ENCODE data around the gene KRT84. TPM values are rescaled to one million over a fixed set of nuclear protein-coding genes. Genes with fewer than 3 reads are reported as not detected.

The KRT84 gene
- total RNA-seq, 4 donors from 2014 or later = not detected

GRCh38 chr12:52394836-52395405, 9.5 kb upstream of the KRT84 start:
- WGBS, 2 donors = 78 to 88% methylated on average over 7 to 12 of the region's 13 CpGs
- Histone ChIP-seq H3K4me3 (replicated peaks in 1 of 3) (no peak overlapping the region), H3K27me3 (no peaks in the 10 kb centered on the region), H3K9me3 (no peaks in the 10 kb centered on the region), H3K27ac (no peak overlapping the region), H3K4me1 (peaks cover 0 to 6% of the 10 kb centered on the region in 2 donors), H3K36me3 (no peaks in the 10 kb centered on the region)
- intact Hi-C loops (cut with DNase I) = no loop called here
- TF ChIP-seq POLR2A (IDR thresholded peaks at IDR 0.05) = no peak
- TF ChIP-seq CTCF (IDR thresholded peaks at IDR 0.05) = no peak
- DNase-seq = no peak

GRCh38 chr12:52392465-52393007, 7.1 kb upstream of the KRT84 start:
- DNase-seq = no peak
- 97% methylated on average over 7 of the region's 7 CpGs for WGBS, 2 donors
- Histone ChIP-seq H3K4me1 (peaks cover 0 to 6% of the 10 kb centered on the region in 2 donors), H3K4me3 (replicated peaks in 1 of 3) (no peak overlapping the region), H3K27me3 (no peaks in the 10 kb centered on the region), H3K36me3 (no peaks in the 10 kb centered on the region), H3K9me3 (no peaks in the 10 kb centered on the region), H3K27ac (no peak overlapping the region)
- intact Hi-C loops (cut with DNase I) = no loop called here
- no peak for TF ChIP-seq CTCF (IDR thresholded peaks at IDR 0.05)

- Histone ChIP-seq H3K27me3 (no peaks in the 10 kb centered on the region), H3K9me3 (no peaks in the 10 kb centered on the region), H3K4me1 (peaks cover 0 to 6% of the 10 kb centered on the region in 2 donors), H3K36me3 (no peaks in the 10 kb centered on the region), H3K4me3 (replicated peaks in 1 of 3) (no peak overlapping the region), H3K27ac (no peak overlapping the region)
- intact Hi-C loops (cut with DNase I) = no loop called here
- peak; percentile 79 to 88 for DNase-seq
- 0 to 22% methylated on average over 1 to 3 of the region's 4 CpGs for WGBS, 2 donors
- no peak for TF ChIP-seq POLR2A (IDR thresholded peaks at IDR 0.05)
Observed at GRCh38 chr12:52391618-52392002, 6.2 kb upstream of the KRT84 start.

GRCh38 chr12:52390739-52391617, 5.5 kb upstream of the KRT84 start:
- peaks cover 0 to 6% of the 10 kb centered on the region in 2 donors for H3K4me1 ChIP-seq
- no peak overlapping the region for H3K27ac ChIP-seq
- intact Hi-C loops (cut with DNase I) = no loop called here
- no peak for DNase-seq
- H3K36me3 ChIP-seq = no peaks in the 10 kb centered on the region
- H3K4me3 ChIP-seq (replicated peaks in 1 of 3) = no peak overlapping the region
- H3K27me3 ChIP-seq = no peaks in the 10 kb centered on the region
- WGBS, 2 donors = 75 to 76% methylated on average over 5 to 11 of the region's 11 CpGs
- H3K9me3 ChIP-seq = no peaks in the 10 kb centered on the region
- TF ChIP-seq POLR2A (IDR thresholded peaks at IDR 0.05) = no peak
- TF ChIP-seq CTCF (IDR thresholded peaks at IDR 0.05) = peak in 4 of 6 experiments; percentile 20 to 26 (median 20)

GRCh38 chr12:52389313-52390207, 4.1 kb upstream of the KRT84 start:
- intact Hi-C loops (cut with DNase I) = no loop called here
- DNase-seq = no peak
- no peak overlapping the region for H3K4me3 ChIP-seq (replicated peaks in 1 of 3)
- no peaks in the 10 kb centered on the region for H3K27me3 ChIP-seq
- peaks cover 0 to 6% of the 10 kb centered on the region in 2 donors for H3K4me1 ChIP-seq
- H3K36me3 ChIP-seq = no peaks in the 10 kb centered on the region
- no peak overlapping the region for H3K27ac ChIP-seq
- 51 to 62% methylated on average over 8 to 9 of the region's 9 CpGs for WGBS, 2 donors
- H3K9me3 ChIP-seq = no peaks in the 10 kb centered on the region
- no peak for TF ChIP-seq CTCF (IDR thresholded peaks at IDR 0.05)
- TF ChIP-seq POLR2A (IDR thresholded peaks at IDR 0.05) = no peak
